GM23338 (cell line): ENCODE results near the gene RHNO1. TPM values are rescaled to one million over a fixed set of nuclear protein-coding genes. Genes with fewer than 3 reads are reported as not detected.
A peak's percentile ranks its signal among the peaks of the same experiment; 100 is the strongest.

Experiments used
- ATAC-seq: fragments of 200-7000 bp; cut with Tn5 transposase; 3 replicates; pipeline ENCODE4 v1.9.1; 2020
- DNase-seq: peaks from one replicate; pipeline ENCODE4 v3.0.0-alpha.2; 2015; ENCODE audit warnings: low spot score
- H2AFZ ChIP-seq: fragments of 200-600 bp; sonication (generic); 2 replicates; pipeline ENCODE4 v1.8.0; 2016; ENCODE audit warnings: antibody characterized with exemption, mild to moderate bottlenecking, moderate library complexity
- H3F3A ChIP-seq: fragments of 200-600 bp; sonication (generic); replicated peaks from 2 replicates; pipeline ENCODE4 v1.8.0; 2017; ENCODE audit warnings: antibody characterized with exemption, mixed run types, low read depth
- H3K27ac ChIP-seq: fragments of 200-600 bp; sonication (generic); 2 replicates; pipeline ENCODE4 v1.6.1; 2016; ENCODE audit warnings: low read depth
- H3K27me3 ChIP-seq: fragments of 200-600 bp; sonication (generic); 2 replicates; pipeline ENCODE4 v1.8.0; 2016; ENCODE audit warnings: mild to moderate bottlenecking, mixed run types, moderate library complexity; ENCODE audit not compliant: insufficient read depth
- H3K36me3 ChIP-seq: fragments of 200-600 bp; sonication (generic); 2 replicates; pipeline ENCODE4 v1.8.0; 2016; ENCODE audit warnings: mild to moderate bottlenecking; ENCODE audit not compliant: insufficient read depth
- H3K4me1 ChIP-seq: fragments of 200-600 bp; sonication (generic); 2 replicates; pipeline ENCODE4 v1.8.0; 2016; ENCODE audit warnings: mild to moderate bottlenecking, moderate library complexity; ENCODE audit not compliant: insufficient read depth
- H3K4me2 ChIP-seq: fragments of 200-600 bp; sonication (generic); 2 replicates; pipeline ENCODE4 v1.7.1; 2017; ENCODE audit warnings: mixed run types
- H3K4me3 ChIP-seq: fragments of 200-600 bp; sonication (generic); 2 replicates; pipeline ENCODE4 v1.6.1; 2016; ENCODE audit warnings: mixed run types
- H3K79me2 ChIP-seq: fragments of 200-600 bp; sonication (generic); replicated peaks from 2 replicates; pipeline ENCODE4 v1.8.0; 2017; ENCODE audit warnings: mild to moderate bottlenecking; ENCODE audit not compliant: insufficient read depth
- H3K9me2 ChIP-seq: fragments of 200-600 bp; sonication (generic); 2 replicates; pipeline ENCODE4 v1.8.0; 2017; ENCODE audit not compliant: insufficient read depth
- H4K20me1 ChIP-seq: fragments of 200-600 bp; sonication (generic); replicated peaks from 2 replicates; pipeline ENCODE4 v1.8.0; 2017; ENCODE audit warnings: mild to moderate bottlenecking; ENCODE audit not compliant: insufficient read depth
- H3K27ac Mint-ChIP-seq: 2 replicates; pipeline ENCODE4 v1.8.0; 2020; ENCODE audit warnings: inconsistent platforms, mild to moderate bottlenecking, moderate library complexity, mixed read lengths
- H3K27me3 Mint-ChIP-seq: 3 replicates; pipeline ENCODE4 v1.8.0; 2022; ENCODE audit warnings: low read depth, mild to moderate bottlenecking, moderate library complexity, mixed read lengths, inconsistent platforms; ENCODE audit not compliant: insufficient read depth, poor library complexity
- H3K36me3 Mint-ChIP-seq: 3 replicates; pipeline ENCODE4 v1.8.0; 2021; ENCODE audit warnings: low read depth, mild to moderate bottlenecking, inconsistent platforms, moderate library complexity, mixed read lengths
- H3K4me1 Mint-ChIP-seq: 3 replicates; pipeline ENCODE4 v1.8.0; 2020; ENCODE audit warnings: mild to moderate bottlenecking, inconsistent platforms, mixed read lengths
- H3K4me3 Mint-ChIP-seq: 3 replicates; pipeline ENCODE4 v1.8.0; 2021; ENCODE audit warnings: moderate library complexity, mild to moderate bottlenecking, inconsistent platforms, mixed read lengths
- H3K9me3 Mint-ChIP-seq: 3 replicates; pipeline ENCODE4 v1.8.0; 2020; ENCODE audit warnings: moderate library complexity, mild to moderate bottlenecking, inconsistent platforms, mixed read lengths
- CREB1 ChIP-seq: fragments of 250-450 bp; sonication (Bioruptor Pico); IDR thresholded peaks from 2 replicates; pipeline ENCODE4 v1.5.0; 2020; ENCODE audit warnings: low read depth, mild to moderate bottlenecking, moderate library complexity
- EZH2 ChIP-seq: fragments of 200-600 bp; sonication (generic); IDR thresholded peaks from one replicate; pipeline ENCODE4 v1.8.0; 2017; ENCODE audit warnings: antibody characterized with exemption, mild to moderate bottlenecking, low read depth; ENCODE audit not compliant: unreplicated experiment
- NANOG ChIP-seq: IDR thresholded peaks from 2 replicates; pipeline ENCODE4 v1.6.1; 2016; ENCODE audit warnings: antibody characterized with exemption, borderline replicate concordance
- POLR2AphosphoS5 ChIP-seq: IDR thresholded peaks from 2 replicates; pipeline ENCODE4 v1.6.1; 2016; ENCODE audit warnings: antibody characterized with exemption, low read depth
- REST ChIP-seq: IDR thresholded peaks from one replicate; pipeline ENCODE4 v1.6.1; 2018; ENCODE audit warnings: antibody characterized with exemption; ENCODE audit not compliant: unreplicated experiment
- STAT1 ChIP-seq: IDR thresholded peaks from one replicate; pipeline ENCODE4 v1.6.1; 2016; ENCODE audit warnings: antibody characterized with exemption; ENCODE audit not compliant: unreplicated experiment
- ZNF331 ChIP-seq: fragments of 250-450 bp; sonication (Bioruptor Pico); IDR thresholded peaks from 2 replicates; pipeline ENCODE4 v1.5.0; 2020; ENCODE audit warnings: low read depth, mild to moderate bottlenecking, moderate library complexity
- ZNF462 ChIP-seq: fragments of 250-450 bp; sonication (Bioruptor Pico); IDR thresholded peaks from 2 replicates; pipeline ENCODE4 v1.5.0; 2020; ENCODE audit warnings: mild to moderate bottlenecking, moderate library complexity
- polyA plus RNA-seq: library from polyadenylated mRNA; unstranded; fragments of >200 nt; fragmentation: Nextera tagmentation; extraction: Ambion mirVana; gene quantifications from 2 replicates; pipeline ENCODE4 v1.2.1, GENCODE V29; 2016
- total RNA-seq: library from RNA; depleted of rRNA; stranded (reverse); fragments of >200 nt; shearing (Covaris generic); gene quantifications from 2 replicates; pipeline ENCODE4 v1.2.3, GENCODE V29; 2014

RHNO1 gene
- total and polyA plus RNA-seq, 2 experiments from 2014 or later, result 56.4 to 63.8 TPM

GRCh38 chr12:2890388-2891239, 13.6 kb downstream of the RHNO1 start, which contains the start of gene TULP3 (continued):
- TF ChIP-seq ZNF462 (CRISPR knock-in tag), result no peak
- TF ChIP-seq STAT1, result no peak
- peak; percentile 83 for TF ChIP-seq POLR2AphosphoS5

- Histone ChIP-seq H3K4me1 (peaks cover 3% of the 10 kb centered on the region), H4K20me1 (peaks cover 17% of the 10 kb centered on the region; the same call in 1 of the 2 replicates), H3K4me2 (peak overlapping the region; percentile 90), H3K36me3 (peaks cover 20% of the 10 kb centered on the region), H3K4me3 (peak overlapping the region; percentile 90), H3F3A (peaks cover 21% of the 10 kb centered on the region), H3K27me3 (no peaks in the 10 kb centered on the region), H3K9me2 (no peaks in the 10 kb centered on the region), H2AFZ (peak overlapping the region; percentile 95), H3K79me2 (peaks cover 28% of the 10 kb centered on the region), H3K27ac (peak overlapping the region; percentile 46; the same call in 1 of the 2 replicates)
- Mint-ChIP-seq H3K27ac (peak overlapping the region; percentile 71), H3K9me3 (peaks cover 3% of the 10 kb centered on the region; the same call in 1 of the 3 replicates), H3K27me3 (peaks cover 19% of the 10 kb centered on the region), H3K4me3 (peak overlapping the region; percentile 91), H3K36me3 (peaks cover 27% of the 10 kb centered on the region), H3K4me1 (peaks cover 16% of the 10 kb centered on the region)
- DNase-seq (peak; percentile 79), ATAC-seq (peak; percentile 50)
- TF ChIP-seq STAT1 (no peak), CREB1 (CRISPR knock-in tag) (no peak), NANOG (no peak), REST (no peak), ZNF331 (CRISPR knock-in tag) (no peak), EZH2 (no peak)
These were observed 14.4 kb downstream of the RHNO1 start for GRCh38 chr12:2891240-2892053.
